Heart right ventricle (tissue), 16 donors: ENCODE data around the gene ZFR2. TPM values are rescaled to one million over a fixed set of nuclear protein-coding genes. Genes with fewer than 3 reads are reported as not detected.

ENCODE experiments used
- ATAC-seq, 8 donors: fragments of 200-7000 bp; cut with Tn5 transposase; one replicate each; pipeline ENCODE4 v1.9.1; 2020; ENCODE audit warnings: mild to moderate bottlenecking in 8 of 8, moderate library complexity in 8 of 8, moderate number of reproducible peaks in 1 of 8
- DNase-seq, 2 donors: peaks; one replicate each; pipeline ENCODE4 v3.0.0-alpha.2; 2020
- H3K27ac ChIP-seq, 10 donors: fragments of 200-600 bp; sonication (generic) in 2 of 10; one replicate each; pipeline versions ENCODE4 v1.5.0 to v1.8.0; 2020 to 2022; ENCODE audit warnings: mild to moderate bottlenecking in 3 of 10
- H3K27me3 ChIP-seq, 7 donors: fragments of 200-600 bp; one replicate each; pipeline ENCODE4 v1.8.0; 2021 to 2022; ENCODE audit warnings: mild to moderate bottlenecking in 2 of 7
- H3K36me3 ChIP-seq, 9 donors: fragments of 200-600 bp; sonication (generic) in 1 of 9; one replicate each; pipeline versions ENCODE4 v1.5.0 to v1.8.0; 2020 to 2022; ENCODE audit warnings: mild to moderate bottlenecking in 2 of 9
- H3K4me1 ChIP-seq, 9 donors: fragments of 200-600 bp; sonication (generic) in 1 of 9; one replicate each; pipeline versions ENCODE4 v1.5.0 to v1.8.0; 2020 to 2022; ENCODE audit warnings: mild to moderate bottlenecking in 4 of 9
- H3K4me3 ChIP-seq, 10 donors: fragments of 200-600 bp; sonication (generic) in 2 of 10; one replicate each; pipeline versions ENCODE4 v1.5.0 to v1.8.0; 2020 to 2022; ENCODE audit warnings: mild to moderate bottlenecking in 7 of 10, moderate library complexity in 2 of 10
- H3K9me3 ChIP-seq, 11 donors: fragments of 200-600 bp in 10 of 11; sonication (generic) in 2 of 11; one replicate each; pipeline versions ENCODE4 v1.5.0 to v1.8.0; 2013 to 2022; ENCODE audit warnings: mild to moderate bottlenecking in 2 of 11, control low read depth in 1 of 11, moderate library complexity in 1 of 11
- WGBS, 2 donors: extraction: QIAGEN DNeasy Blood & Tissue Kit; methylation state at CpG; one replicate each; pipeline ENCODE4 v1.1.7; 2013; ENCODE audit warnings: inconsistent platforms in 1 of 2; 5-methylcytosine and 5-hydroxymethylcytosine counted together
- intact Hi-C, 10 donors: fragments of 100-400 bp; cut with DNase I; formaldehyde crosslinking; loops; one replicate each; pipeline versions ENCODE4 v1.11.1 to v1.14.2; 2022
- polyA plus RNA-seq, 2 donors: library from polyadenylated mRNA; stranded (reverse); fragments of 200-250 nt; gene quantifications; one replicate each; pipeline ENCODE4 v1.2.3, GENCODE V29; 2013
- total RNA-seq, 10 donors: library from RNA; stranded (reverse); fragmentation: NEBNext Ultra II Directional in 3 of 10; extraction: Animal tissue kit (Norgen Biotek cat#: 25700) in 3 of 10; gene quantifications; one replicate each; pipeline versions ENCODE4 v1.2.1 to v1.2.4, GENCODE V29; 2021 to 2023
- TF ChIP-seq, protein P1 (sequence below), 9 donors: fragments of 200-600 bp; sonication (generic) in 2 of 9; IDR thresholded peaks; one replicate each; pipeline versions ENCODE4 v1.5.0 to v1.8.0; 2021 to 2022; ENCODE audit warnings: antibody characterized with exemption in 9 of 9, mild to moderate bottlenecking in 5 of 9, moderate library complexity in 1 of 9
- donor health status: Arrhythmogenic right ventricular cardiomyopathy.
- donor health status: ischemic (EF 13 %, LVEDD 7.1; RV severe dilation, severe dysfunction).
- donor health status: healthy with polysubstance abuse.
- donor health status: DM: no; HTN: yes; CAD: no.
- donor health status: DM: no; HTN: no; CAD: no.
- donor health status: ischemic (EF 25% LVEDD 6.9; RV normal size, moderate dysfunction).
- donor health status: ischemic (EF 25% LVEDD 5.7; RV mildly dilated, moderate dysfunction).
- donor health status: healthy.
- donor health status: DM: yes; HTN: yes; CAD: no.
- donor health status: Ischemic cardiomyopathy.
- donor health status: ischemic (EF 35%, LVEDD 5.7; RV mildly dilated, moderate dysfunction).
- donor health status: nonischemic (EF 11% LVEDD 7.7; RV severe dilation, severe dysfunction).
- donor health status: DM: yes; HTN: yes; CAD: no.
- donor health status: PGD.
- donor health status: ischemic (EF 29% LVEDD 5.4; RV normal size, mild dysfunction).
- donor health status: nonischemic (EF 23%, LVEDD 6.1; RV moderate dilation, normal function).

Gene ZFR2
- total and polyA plus RNA-seq, 12 donors = 0.04 to 0.29 TPM; not detected in 10

GRCh38 chr19:3771906-3772455 lies 96.9 kb downstream of the ZFR2 start, which contains the start of gene RAX2:
Gene RAX2 (minus strand): TSS chr19:3772228. CDS start chr19:3771742, 486 bp downstream.
- no peaks in the 10 kb centered on the region for H3K9me3 ChIP-seq
- no peak within 1 kb of the TSS for H3K4me3 ChIP-seq
- TF ChIP-seq, protein P1, sequence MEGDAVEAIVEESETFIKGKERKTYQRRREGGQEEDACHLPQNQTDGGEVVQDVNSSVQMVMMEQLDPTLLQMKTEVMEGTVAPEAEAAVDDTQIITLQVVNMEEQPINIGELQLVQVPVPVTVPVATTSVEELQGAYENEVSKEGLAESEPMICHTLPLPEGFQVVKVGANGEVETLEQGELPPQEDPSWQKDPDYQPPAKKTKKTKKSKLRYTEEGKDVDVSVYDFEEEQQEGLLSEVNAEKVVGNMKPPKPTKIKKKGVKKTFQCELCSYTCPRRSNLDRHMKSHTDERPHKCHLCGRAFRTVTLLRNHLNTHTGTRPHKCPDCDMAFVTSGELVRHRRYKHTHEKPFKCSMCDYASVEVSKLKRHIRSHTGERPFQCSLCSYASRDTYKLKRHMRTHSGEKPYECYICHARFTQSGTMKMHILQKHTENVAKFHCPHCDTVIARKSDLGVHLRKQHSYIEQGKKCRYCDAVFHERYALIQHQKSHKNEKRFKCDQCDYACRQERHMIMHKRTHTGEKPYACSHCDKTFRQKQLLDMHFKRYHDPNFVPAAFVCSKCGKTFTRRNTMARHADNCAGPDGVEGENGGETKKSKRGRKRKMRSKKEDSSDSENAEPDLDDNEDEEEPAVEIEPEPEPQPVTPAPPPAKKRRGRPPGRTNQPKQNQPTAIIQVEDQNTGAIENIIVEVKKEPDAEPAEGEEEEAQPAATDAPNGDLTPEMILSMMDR (IDR thresholded peaks at IDR 0.05) = no peak
- intact Hi-C loops = no loop called here
- H3K27ac ChIP-seq = no peak within 1 kb of the TSS
- no peaks in the 10 kb centered on the region for H3K4me1 ChIP-seq
- H3K27me3 ChIP-seq = no peaks in the 10 kb centered on the region
- H3K36me3 ChIP-seq = peaks cover 0 to 34% (median 10%) of the 10 kb centered on the region in 9 donors
- 40 to 47% methylated on average over 22 to 23 of the region's 23 CpGs for WGBS, 2 donors
- no peak for ATAC-seq
- DNase-seq = no peak

DNA sequence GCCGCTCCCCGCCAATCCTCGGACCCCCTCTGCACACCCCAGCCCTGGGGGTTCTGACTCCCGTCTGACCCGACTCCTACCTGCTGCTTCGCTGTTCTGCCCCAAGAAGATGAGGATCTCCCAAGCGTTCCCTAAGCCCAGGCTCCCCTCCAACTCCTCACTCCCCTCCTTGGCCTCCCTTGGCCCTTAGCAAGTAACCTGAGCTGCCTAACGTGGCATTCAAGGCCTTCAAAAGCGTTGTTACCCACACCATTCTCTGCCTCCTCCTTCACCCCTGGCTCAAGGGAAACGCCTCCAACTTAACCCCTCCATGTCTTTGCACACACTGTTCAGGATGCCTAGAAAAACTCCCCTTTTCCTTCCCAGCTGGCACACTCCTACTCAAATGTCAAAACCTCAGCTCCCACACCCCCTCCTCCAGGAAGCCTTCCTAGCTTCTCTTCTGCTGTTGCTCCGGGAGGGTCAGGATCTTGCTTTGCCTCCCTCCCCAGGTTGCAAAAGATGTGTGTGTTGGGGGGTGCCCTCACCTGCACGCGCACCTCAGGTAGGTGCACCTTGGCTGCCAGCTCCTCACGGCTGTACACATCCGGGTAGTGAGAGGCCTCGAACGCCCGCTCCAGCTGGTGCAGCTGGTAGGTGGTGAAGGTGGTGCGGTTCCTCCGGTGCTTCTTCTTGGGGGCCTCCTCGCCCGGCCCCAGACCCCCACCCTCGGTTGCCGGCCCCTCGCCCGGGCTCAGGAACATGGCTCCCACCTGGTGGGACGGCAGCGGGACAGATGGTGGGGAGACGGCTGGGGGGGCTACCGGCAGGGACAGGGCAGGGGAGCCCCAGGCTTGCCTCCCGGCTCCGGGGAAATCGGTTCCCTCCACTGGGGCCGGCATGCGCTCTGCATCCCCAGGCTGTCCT lies 97.6 kb downstream of the ZFR2 start:
- Histone ChIP-seq H3K27ac (no peak overlapping the region), H3K36me3 (peaks cover 0 to 41% (median 13%) of the 10 kb centered on the region in 9 donors), H3K4me3 (no peak overlapping the region), H3K4me1 (peaks cover 0 to 2% (median 0%) of the 10 kb centered on the region in 9 donors), H3K27me3 (no peaks in the 10 kb centered on the region), H3K9me3 (no peaks in the 10 kb centered on the region)
- ATAC-seq (no peak), DNase-seq (no peak)
- intact Hi-C loops = no loop called here
- WGBS, 2 donors = 78 to 79% methylated on average over 34 to 35 of the region's 35 CpGs
- TF ChIP-seq, protein P1 (IDR thresholded peaks at IDR 0.05) = no peak

- TF ChIP-seq, protein P1 (IDR thresholded peaks at IDR 0.05) = no peak
- H3K27ac ChIP-seq = no peak overlapping the region
- ATAC-seq (no peak), DNase-seq (no peak)
- H3K9me3 ChIP-seq = no peaks in the 10 kb centered on the region
- intact Hi-C loops = no loop called here
- WGBS, 2 donors = 78 to 80% methylated on average over 47 to 53 of the region's 53 CpGs
- H3K36me3 ChIP-seq = peaks cover 0 to 50% (median 15%) of the 10 kb centered on the region in 9 donors
- H3K27me3 ChIP-seq = no peaks in the 10 kb centered on the region
- no peak overlapping the region for H3K4me3 ChIP-seq
- H3K4me1 ChIP-seq = peaks cover 0 to 2% (median 0%) of the 10 kb centered on the region in 9 donors
Measured at GRCh38 chr19:3770136-3770999, 98.5 kb downstream of the ZFR2 start.

DNA sequence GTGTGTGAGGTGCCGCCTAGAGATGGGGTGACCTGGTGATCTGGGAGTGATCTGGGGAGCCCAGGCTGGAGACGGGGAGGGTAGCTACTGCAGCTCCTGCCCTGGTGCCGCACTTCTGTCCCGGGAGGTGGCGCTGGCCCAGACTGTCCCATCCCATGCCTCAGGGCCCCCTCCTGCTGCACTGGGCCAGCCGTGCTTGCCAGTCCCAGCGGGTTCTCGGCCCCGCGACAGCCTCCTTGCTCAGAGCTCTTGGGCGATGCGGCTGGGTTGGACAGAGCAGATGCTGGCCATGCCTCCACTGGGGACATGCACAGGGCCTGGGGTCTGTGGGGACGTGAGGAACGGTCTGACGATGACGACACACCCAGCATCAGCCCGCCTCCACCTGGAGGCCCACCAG lies 99.3 kb downstream of the ZFR2 start:
- Histone ChIP-seq H3K9me3 (no peaks in the 10 kb centered on the region), H3K27me3 (no peaks in the 10 kb centered on the region), H3K36me3 (peaks cover 0 to 56% (median 19%) of the 10 kb centered on the region in 9 donors), H3K4me3 (no peak overlapping the region), H3K27ac (no peak overlapping the region), H3K4me1 (peaks cover 0 to 2% (median 0%) of the 10 kb centered on the region in 9 donors)
- intact Hi-C loops = loop anchor here in 4 of 10 donors (10.0 kb wide), 3 partner anchors 55 to 205 kb away; partner anchors contain the start of gene DAPK3 (in 1 of the 4)
- TF ChIP-seq, protein P1 (IDR thresholded peaks at IDR 0.05) = no peak
- 85 to 87% methylated on average over 17 of the region's 17 CpGs for WGBS, 2 donors
- no peak for ATAC-seq
- no peak for DNase-seq
